HG03520 (cell line): ENCODE results near the gene PUSL1.

Source experiments
- ATAC-seq: cut with Tn5 transposase; IDR thresholded peaks from one replicate; pipeline ENCODE4 v1.9.1; 2021; ENCODE audit warnings: mild to moderate bottlenecking, moderate library complexity; ENCODE audit not compliant: unreplicated experiment

Gene PUSL1

GRCh38 chr1:1335792-1336248, 27.4 kb downstream of the PUSL1 start:
- ATAC-seq, result no peak

GRCh38 chr1:1336446-1336845, 28.0 kb downstream of the PUSL1 start:
- no peak for ATAC-seq

- ATAC-seq, result no peak
Observed at GRCh38 chr1:1336931-1337792, 28.8 kb downstream of the PUSL1 start.

GRCh38 chr1:1337793-1338147, 29.4 kb downstream of the PUSL1 start:
- no peak for ATAC-seq

- ATAC-seq, result no peak
Observed at GRCh38 chr1:1338278-1338677, 29.9 kb downstream of the PUSL1 start.

- no peak for ATAC-seq
Observed at GRCh38 chr1:1340185-1340584, 31.8 kb downstream of the PUSL1 start.

DNA sequence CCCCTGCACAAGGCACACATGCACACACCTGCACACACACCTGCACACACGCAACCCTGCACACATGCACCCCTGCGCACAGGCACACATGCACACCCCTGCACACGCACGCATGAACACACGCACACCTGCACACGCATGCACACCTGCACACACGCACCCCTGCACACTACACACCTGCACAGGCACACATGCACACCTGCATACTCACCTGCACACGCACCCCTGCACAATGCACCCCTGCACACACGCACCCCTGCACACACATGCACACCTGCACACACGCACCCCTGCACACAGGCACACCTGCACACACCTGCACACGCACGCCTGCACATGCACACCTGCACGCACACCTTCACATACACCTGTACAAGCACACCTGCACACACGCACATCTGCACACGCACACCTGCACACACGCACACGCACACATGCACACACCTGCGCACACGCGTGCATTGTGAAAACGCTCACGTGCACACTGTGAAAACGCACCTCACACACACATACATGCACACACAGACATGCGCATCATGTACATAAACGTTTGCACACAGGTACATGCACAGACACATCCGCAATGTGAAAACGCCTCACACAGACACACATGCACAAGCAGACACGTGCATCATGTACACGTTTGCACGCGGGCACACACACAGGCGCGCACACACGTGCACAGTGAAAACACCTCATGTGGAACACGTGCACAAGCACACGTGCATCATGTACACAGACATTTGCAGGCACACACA, 32.6 kb downstream of the PUSL1 start:
- ATAC-seq, result no peak

GRCh38 chr1:1341549-1342021, 33.2 kb downstream of the PUSL1 start:
- ATAC-seq, result no peak

GRCh38 chr1:1342061-1342562, 33.7 kb downstream of the PUSL1 start:
- ATAC-seq, result no peak

GRCh38 chr1:1342584-1343115, 34.3 kb downstream of the PUSL1 start:
- no peak for ATAC-seq

DNA sequence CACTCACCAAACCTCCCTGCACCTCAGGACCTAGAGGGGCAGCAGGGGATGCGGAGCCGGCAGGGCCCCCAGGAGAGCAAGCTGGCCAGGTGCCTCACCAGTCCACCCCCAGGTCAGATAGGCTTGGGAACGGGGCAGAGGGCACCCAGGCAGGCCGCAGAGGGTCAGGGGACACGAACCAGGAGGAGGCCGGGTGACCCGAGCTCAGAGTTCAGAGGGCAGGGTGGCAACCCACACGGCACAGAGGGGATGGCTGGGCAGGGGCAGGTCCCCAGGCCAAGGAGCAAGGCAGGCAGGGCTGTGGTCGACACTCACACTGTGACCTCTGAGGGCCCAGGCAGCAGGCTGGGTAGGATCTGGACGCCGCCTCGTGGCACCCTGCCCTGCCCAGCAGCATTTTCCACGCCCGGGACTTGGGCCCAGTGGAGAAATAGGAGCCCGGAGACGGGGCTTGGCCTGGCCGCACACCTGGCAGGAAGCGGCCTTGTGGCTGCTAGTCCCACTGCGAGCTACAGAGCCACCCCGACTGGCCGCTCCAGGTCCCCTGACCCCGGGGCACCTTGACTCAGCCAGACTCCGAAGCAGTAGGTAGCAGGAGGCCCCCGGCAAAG, 35.5 kb downstream of the PUSL1 start:
- ATAC-seq, result no peak

DNA sequence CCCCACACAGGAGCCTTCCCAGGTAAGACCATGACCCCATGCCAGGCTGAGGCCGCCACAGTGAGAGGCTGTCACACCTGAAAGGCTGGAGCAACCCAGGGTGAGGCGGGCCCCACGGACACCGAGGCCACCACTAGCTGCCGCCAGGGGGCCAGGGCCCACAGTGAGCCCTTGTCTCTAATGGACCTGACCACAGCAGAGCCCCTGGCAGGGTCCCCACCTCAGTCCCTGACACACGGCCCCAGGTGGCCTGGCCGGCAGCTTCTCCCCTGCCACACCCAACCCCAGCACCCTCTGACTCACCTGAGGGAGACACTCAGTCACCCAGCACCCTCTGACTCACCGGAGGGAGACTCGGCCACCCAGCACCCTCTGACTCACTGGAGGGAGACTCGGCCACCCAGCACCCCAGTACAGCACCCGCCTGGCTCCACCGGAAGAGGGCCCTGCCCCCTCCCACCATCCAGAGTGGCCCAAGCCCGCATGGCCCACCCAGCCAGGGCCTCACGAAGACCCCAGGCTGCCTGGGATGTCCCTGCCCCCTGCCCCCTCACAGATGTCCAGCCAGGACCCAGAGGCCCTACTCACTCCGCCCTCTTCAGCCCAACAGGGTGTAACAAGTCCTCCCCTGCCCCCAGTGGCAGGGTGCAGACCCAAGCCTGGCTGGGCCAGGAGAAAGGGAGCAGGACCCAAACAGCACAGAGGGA, 36.4 kb downstream of the PUSL1 start:
- no peak for ATAC-seq

GRCh38 chr1:1345384-1345783, 37.0 kb downstream of the PUSL1 start:
- ATAC-seq, result no peak

GRCh38 chr1:1345860-1346500, 37.6 kb downstream of the PUSL1 start:
- ATAC-seq, result no peak

- ATAC-seq, result no peak
Observed at GRCh38 chr1:1346501-1346890, 38.1 kb downstream of the PUSL1 start.

DNA sequence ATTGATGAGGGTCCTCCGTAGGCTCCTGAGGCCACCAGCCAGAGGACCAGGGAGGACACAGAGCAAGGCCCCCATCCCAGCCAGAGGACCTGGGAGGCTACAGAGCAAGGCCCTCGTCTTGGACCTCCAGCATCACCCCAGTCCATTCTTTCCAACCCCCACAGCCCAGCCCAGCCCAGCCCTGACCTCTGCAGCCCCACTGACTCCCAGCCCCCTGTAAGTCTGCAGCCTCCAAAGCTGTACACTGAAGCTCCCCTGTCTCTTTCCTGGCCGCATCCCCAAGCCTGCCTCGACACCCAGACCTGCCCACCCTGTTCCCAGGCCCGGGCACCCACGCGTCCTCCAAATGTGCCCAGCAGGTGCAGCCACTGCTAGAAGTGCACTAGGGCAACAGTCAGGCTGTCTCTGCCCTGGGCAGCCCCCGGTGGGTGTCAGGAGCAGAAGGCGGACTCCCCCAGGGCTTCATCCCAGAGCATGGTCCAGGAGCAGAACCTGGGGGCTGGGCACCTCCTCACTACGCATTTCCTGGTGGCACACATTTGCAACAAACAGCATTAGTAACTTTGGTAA, 38.7 kb downstream of the PUSL1 start:
- no peak for ATAC-seq

- ATAC-seq, result no peak
Observed at GRCh38 chr1:1347663-1348419, 39.4 kb downstream of the PUSL1 start.

DNA sequence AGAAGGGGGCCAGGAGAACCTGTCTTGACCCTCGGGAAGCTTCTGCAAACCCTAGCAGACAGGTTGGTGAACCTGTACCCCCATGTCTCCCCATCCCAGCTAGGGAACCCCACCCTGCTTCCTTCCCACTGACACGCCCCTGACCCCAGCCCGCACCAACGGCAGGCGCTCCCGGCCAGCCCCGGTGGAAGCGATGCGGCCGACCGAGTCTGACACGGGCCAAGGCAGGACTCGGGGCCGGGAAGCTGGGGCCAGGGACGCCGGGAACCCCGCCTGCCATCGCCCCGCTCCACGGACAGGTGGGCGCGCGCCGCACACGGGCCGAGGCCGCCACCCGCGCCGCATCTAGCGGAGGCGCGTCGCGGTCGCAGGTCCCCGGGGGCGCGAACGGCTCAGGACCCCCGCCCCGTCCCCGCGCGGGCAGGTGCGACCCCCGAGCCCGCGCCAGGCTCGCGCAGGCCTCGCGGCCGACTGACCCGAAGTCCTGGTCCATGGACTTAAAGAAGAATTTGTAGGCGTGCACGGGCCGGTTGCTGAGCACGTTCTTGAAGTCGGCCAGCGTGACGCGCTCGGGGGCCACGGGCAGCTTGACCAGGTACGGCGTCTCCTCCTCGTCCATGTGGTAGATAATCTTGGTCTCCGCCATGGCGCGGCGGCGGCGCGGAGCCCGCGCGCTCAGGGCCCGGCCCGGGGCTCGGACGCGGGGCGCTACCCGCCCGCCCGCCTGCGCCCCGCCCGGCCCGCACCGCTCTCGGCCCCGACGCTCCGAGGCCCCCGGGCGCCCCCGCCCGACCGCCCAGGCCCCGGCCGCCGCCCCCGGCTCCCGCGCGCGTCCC, 40.2 kb downstream of the PUSL1 start:
- peak; percentile 10 for ATAC-seq
